Measurements from ENCODE around the gene ZNF580. TPM values are rescaled to one million over a fixed set of nuclear protein-coding genes. Genes with fewer than 3 reads are reported as not detected.

ZNF580 gene
- total RNA-seq, 1 experiment from 2014 or later = 32.0 TPM

DNA sequence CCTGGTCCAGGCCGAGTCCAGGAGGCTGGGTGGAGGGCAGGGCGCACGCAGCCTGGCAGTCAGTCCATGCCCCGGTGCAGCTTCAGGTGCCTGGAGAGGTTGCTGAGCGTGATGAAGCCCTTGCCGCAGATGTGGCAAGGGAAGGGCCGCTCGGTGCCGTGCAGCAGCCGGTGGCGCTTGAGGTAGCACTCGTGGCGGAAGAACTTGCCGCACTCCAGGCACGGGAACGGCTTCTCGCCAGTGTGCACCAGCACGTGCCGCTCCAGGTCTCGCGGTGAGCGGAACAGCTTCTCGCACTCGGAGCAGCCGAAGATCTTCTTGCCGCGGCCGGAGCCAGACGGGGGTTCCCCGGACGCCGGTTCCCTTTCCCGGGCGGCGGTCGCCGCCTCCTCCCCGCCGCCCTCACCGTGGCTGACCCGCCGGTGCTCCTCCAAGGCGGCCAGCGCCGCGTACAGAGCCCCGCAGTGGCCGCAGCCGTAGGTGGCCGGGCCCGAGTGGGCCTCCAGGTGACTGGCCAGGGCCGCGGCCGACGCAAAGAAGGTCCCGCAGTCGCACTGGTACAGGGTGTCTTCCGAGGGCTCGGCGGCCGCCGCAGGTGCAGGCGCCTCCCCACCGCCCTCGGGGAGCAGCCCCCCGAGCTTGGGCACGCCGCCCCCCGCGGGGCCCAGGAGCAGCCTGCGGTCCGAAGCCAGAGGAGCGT is 48.3 kb upstream of the ZNF580 start (continued):
- no peak for TF ChIP-seq PRDM15 (CRISPR knock-in tag; IDR thresholded peaks at IDR 0.05)
- TF ChIP-seq, protein P1, sequence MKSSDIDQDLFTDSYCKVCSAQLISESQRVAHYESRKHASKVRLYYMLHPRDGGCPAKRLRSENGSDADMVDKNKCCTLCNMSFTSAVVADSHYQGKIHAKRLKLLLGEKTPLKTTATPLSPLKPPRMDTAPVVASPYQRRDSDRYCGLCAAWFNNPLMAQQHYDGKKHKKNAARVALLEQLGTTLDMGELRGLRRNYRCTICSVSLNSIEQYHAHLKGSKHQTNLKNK (CRISPR knock-in tag; IDR thresholded peaks at IDR 0.05) = no peak
- no peak for TF ChIP-seq FOXP4 (CRISPR knock-in tag; IDR thresholded peaks at IDR 0.05)
- TF ChIP-seq, protein P2, sequence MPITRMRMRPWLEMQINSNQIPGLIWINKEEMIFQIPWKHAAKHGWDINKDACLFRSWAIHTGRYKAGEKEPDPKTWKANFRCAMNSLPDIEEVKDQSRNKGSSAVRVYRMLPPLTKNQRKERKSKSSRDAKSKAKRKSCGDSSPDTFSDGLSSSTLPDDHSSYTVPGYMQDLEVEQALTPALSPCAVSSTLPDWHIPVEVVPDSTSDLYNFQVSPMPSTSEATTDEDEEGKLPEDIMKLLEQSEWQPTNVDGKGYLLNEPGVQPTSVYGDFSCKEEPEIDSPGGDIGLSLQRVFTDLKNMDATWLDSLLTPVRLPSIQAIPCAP (CRISPR knock-in tag; IDR thresholded peaks at IDR 0.05) = no peak
- TF ChIP-seq ESRRA (CRISPR knock-in tag; IDR thresholded peaks at IDR 0.05; ENCODE audit: borderline replicate concordance) = no peak
- no peak for TF ChIP-seq ZBTB43 (CRISPR knock-in tag; IDR thresholded peaks at IDR 0.05)
- TF ChIP-seq NR3C1 (CRISPR knock-in tag; conservative IDR thresholded peaks at IDR 0.05; ENCODE audit: low read depth) = no peak

GRCh38 chr19:55593096-55593772 is 47.6 kb upstream of the ZNF580 start:
- no peak for TF ChIP-seq E2F4 (CRISPR knock-in tag; IDR thresholded peaks at IDR 0.05; ENCODE audit: borderline replicate concordance, low read depth)
- no peak for TF ChIP-seq NFE2L1 (CRISPR knock-in tag; IDR thresholded peaks at IDR 0.05)
- TF ChIP-seq SP1 (CRISPR knock-in tag; conservative IDR thresholded peaks at IDR 0.05) = no peak
- TF ChIP-seq, protein P3, sequence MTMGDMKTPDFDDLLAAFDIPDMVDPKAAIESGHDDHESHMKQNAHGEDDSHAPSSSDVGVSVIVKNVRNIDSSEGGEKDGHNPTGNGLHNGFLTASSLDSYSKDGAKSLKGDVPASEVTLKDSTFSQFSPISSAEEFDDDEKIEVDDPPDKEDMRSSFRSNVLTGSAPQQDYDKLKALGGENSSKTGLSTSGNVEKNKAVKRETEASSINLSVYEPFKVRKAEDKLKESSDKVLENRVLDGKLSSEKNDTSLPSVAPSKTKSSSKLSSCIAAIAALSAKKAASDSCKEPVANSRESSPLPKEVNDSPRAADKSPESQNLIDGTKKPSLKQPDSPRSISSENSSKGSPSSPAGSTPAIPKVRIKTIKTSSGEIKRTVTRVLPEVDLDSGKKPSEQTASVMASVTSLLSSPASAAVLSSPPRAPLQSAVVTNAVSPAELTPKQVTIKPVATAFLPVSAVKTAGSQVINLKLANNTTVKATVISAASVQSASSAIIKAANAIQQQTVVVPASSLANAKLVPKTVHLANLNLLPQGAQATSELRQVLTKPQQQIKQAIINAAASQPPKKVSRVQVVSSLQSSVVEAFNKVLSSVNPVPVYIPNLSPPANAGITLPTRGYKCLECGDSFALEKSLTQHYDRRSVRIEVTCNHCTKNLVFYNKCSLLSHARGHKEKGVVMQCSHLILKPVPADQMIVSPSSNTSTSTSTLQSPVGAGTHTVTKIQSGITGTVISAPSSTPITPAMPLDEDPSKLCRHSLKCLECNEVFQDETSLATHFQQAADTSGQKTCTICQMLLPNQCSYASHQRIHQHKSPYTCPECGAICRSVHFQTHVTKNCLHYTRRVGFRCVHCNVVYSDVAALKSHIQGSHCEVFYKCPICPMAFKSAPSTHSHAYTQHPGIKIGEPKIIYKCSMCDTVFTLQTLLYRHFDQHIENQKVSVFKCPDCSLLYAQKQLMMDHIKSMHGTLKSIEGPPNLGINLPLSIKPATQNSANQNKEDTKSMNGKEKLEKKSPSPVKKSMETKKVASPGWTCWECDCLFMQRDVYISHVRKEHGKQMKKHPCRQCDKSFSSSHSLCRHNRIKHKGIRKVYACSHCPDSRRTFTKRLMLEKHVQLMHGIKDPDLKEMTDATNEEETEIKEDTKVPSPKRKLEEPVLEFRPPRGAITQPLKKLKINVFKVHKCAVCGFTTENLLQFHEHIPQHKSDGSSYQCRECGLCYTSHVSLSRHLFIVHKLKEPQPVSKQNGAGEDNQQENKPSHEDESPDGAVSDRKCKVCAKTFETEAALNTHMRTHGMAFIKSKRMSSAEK (CRISPR knock-in tag; IDR thresholded peaks at IDR 0.05; ENCODE audit: borderline replicate concordance) = no peak
- TF ChIP-seq CBFB (CRISPR knock-in tag; IDR thresholded peaks at IDR 0.05; ENCODE audit: low read depth) = no peak
- no peak for TF ChIP-seq CDX4 (CRISPR knock-in tag; IDR thresholded peaks at IDR 0.05; ENCODE audit: borderline replicate concordance)
- Mint-ChIP-seq H3K36me3 (peaks cover 23% of the 10 kb centered on the region), H3K27ac (no peak overlapping the region; the same call in 1 of the 2 replicates), H3K27me3 (ENCODE audit: low read depth) (peaks cover 9% of the 10 kb centered on the region), H3K9me3 (no peaks in the 10 kb centered on the region), H3K4me1 (peaks cover 25% of the 10 kb centered on the region), H3K4me3 (no peak overlapping the region)
- no peak for DNase-seq (ENCODE audit: low spot score)
- ChIA-PET CTCF (interaction anchor here (0.9 to 2.6 kb wide), 4 partner anchors 13 to 126 kb away, joined by 3 to 12 read pairs (median 4); partner anchors contain the start of gene ZNF865), POLR2A (interaction anchor here (1.7 kb wide), 1 partner anchor 13 kb away, joined by 9 read pairs; the partner anchor contains the start of gene ZNF865)
- ATAC-seq = no peak; the same call in none of the 2 replicates

Data from WTC11 (cell line).